Non-pigmented ciliary epithelial cell (primary cell): ENCODE measurements around the gene CPXM2.

Experiments
- DNase-seq: peaks from one replicate; pipeline ENCODE4 v3.0.0-alpha.2; 2010; ENCODE audit warnings: low read depth

Gene CPXM2

GRCh38 chr10:123891144-123892071 lies at the start of gene CPXM2:
Gene CPXM2 (minus strand): TSS chr10:123891807. CDS start chr10:123891659, 148 bp downstream.
- no peak for DNase-seq

DNA sequence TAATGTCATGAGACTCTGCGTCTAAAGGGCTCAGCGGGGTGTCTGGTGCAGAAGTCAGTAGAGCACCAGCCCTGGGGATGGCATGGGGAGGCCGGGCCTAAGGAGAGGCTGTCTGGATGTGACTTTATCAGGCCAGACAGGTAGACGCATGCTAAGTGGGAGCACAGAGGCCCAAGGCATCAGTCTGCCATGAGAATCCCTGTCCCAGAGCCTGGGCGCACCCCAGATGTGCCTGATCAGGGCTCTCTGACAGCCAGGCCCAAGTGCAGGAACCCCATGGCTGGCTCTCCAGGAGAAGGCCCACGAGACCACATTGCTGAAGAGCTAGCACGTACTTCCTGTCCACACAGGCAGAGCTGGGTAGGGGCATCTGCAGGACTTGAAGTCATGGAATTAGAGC lies 48.0 kb upstream of the CPXM2 start:
- no peak for DNase-seq

DNA sequence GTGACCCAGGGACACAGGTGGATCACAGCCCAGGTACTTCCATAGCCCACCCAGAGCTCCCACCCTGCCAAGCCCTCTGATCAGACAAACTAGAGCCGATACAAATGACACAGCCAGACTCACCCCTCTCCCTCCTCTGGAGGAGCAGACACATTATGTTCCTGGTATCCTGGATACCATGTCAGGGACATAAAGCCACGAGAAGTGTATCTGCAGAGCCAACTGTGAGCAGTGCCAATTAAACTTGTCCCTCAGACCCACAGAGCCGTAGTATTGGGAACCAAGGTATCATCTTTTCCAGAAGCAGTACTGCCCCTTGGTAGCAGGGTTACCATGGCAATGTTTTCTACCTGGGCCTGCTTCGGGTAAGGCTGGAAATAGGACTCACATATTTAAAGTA lies 47.3 kb upstream of the CPXM2 start:
- no peak for DNase-seq

DNA sequence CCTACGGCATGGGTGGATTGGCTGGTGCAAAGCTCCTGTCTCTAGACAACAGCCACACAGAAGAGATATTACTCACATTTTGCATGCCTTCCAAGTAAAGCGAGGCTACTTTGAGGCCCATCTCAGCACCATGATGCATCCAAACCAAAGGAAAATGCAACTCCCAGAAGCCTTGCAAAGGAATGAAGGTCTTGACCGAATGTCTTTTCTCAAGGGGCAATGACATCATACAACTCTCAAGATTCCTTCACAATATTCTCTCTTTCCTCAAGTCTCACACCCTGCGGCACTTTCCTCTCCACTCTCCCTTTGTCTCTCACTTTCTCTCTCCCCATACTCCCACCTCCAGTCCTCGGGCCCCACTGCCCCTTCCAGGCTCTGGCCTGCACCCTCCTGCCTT lies 44.8 kb upstream of the CPXM2 start:
- DNase-seq: no peak

GRCh38 chr10:123935680-123936079 lies 44.1 kb upstream of the CPXM2 start:
- no peak for DNase-seq

DNA sequence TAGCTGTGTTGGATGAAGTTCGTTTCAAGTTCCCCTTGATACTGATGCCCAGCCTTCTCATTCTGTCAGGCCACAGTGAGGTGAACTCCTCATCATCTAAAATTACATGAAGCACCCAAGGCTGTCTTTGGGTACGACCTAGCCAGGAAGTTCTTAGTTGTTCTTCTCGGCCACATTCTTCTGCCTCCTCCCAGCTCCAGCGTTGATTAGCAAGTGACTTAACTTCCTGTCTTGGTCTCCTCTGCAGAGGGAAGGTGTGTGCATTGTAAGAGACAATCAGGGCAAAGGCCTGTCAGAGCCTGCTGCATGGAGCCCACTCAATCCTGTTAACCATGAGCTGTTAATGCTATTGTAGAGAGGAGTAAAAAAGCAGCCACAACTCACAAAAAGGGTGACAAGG lies 43.2 kb upstream of the CPXM2 start:
- no peak for DNase-seq

DNA sequence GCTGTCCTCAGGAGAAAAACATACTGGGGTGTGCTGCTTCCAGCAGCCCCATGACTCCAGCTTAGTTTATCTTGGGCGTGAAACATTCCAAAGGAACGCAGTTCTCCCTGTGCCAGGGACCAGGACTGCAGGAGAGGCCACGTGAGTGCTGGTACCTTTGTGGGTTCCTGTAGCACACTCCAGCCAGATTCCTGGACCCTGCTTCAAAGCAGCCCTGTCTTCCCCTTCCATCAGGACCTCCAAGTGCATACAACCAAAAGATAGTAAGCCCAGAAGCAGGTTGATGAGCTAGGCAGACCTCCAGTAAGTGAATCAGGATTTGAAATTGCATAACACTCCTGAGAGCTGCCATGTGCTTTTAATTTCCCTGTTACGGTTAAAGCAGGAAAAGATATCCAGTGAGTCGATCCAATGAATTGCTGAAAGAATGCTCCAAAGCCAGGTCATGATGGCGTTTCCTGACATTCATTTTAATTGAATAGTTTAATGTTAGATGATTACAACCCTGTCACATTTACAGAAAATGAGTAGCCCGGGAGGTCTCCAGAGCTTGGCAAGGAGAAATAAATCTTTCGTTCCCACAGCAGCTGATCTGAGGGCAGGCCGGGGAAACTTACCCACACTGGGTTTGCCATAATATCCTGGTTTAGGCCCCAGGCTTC lies 38.9 kb upstream of the CPXM2 start:
- no peak for DNase-seq

GRCh38 chr10:123929791-123930190 lies 38.2 kb upstream of the CPXM2 start:
- DNase-seq: no peak

DNA sequence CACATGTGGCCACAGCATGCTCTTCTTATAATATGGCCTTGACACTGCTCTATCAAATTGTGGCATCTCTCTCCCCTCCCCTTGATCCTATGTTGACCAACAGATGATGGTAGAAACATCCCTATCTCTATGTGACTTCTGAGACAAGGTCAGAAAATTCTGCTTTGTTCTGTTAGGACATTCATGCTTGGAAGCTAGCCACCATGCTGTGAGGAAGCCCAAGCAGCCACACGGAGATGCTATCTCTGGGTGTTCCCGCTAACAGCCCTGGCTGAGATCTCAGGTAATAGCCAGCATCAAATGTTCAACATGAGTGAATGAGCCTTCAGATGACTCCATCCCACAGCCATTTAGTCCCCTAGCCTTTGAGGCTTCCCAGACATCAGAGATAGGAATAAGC lies 36.8 kb upstream of the CPXM2 start:
- no peak for DNase-seq

DNA sequence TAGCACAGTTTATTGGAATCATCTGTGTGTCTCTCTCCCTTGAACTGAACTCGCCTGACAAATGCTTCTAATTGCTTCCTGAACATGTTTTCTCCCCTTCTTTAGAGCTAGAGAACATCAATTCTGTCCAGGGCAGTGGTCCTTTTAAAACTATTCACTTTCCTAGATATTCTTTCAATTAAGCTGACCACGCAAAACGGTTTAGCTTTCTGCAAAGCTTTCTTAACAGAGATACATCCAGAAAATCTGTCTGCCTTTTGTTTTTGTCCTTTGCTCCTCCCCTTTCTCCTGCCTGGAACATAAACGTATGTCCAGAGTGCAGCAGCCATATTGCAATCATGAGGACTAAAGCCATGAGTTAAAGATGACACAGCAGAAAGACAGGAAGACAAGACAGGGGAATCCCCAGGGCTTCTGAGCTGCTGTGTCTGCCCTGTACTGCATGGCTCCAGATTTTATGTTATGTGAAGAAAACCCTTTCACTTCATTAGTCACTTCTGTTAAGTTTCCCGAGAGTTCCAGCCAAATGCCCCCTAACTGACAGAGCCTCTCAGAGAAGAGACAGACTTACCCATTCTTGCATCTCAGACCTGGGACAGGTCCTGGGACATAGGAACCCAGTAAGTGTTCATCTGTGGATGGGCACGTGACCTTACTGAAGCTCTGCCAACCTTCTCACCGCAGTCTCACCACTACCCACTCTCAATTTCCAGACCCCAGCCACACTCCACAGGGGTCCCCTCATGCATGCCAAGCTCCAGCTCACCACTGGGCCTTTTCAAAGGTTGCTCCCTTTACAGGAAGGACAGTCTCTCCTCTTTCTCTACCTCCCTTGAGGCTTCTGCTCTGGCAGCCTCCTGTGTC lies 35.0 kb upstream of the CPXM2 start:
- no peak for DNase-seq

DNA sequence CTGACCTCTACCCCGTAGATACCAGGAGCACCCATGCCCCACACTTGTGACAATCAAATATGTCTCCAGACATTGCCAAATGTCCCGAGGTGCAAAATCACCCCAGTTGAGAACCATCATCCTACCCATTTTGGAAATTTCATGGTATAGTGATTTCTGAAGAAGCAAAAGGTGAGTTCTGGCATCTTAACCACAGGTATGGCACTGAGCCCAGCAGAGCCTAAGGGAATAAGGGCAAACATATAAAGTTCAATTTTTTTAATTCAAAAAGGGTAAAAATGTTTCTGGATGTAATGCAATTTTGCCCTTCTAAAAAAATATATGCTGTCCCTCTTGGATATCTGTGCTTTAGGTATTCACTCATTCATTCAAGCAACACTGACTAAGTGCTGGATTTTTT lies 30.5 kb upstream of the CPXM2 start:
- DNase-seq: no peak

DNA sequence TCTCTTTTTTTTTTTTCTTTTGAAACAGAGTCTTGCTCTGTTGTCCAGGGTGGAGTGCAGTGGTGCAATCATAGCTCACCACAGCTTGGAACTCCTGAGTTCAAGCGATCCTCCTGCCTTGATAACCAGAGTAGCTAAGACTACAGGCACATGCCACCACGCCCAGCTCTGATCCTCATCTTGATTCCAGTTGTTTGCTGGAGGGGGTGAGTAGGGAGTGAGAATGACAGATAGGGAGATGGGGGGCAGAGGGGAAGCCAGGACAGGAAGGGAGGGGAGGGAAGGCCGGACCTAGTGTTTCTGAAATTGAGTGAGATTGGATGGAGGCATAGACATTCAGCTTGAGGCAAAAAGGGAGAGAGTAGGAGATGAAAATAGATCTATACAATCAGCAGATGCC lies 25.2 kb upstream of the CPXM2 start:
- no peak for DNase-seq

GRCh38 chr10:123913688-123914268 lies 22.2 kb upstream of the CPXM2 start:
- no peak for DNase-seq

- no peak for DNase-seq
Observed at GRCh38 chr10:123912871-123913270, 21.3 kb upstream of the CPXM2 start.

GRCh38 chr10:123912466-123912865 lies 20.9 kb upstream of the CPXM2 start:
- DNase-seq: no peak

GRCh38 chr10:123911866-123912265 lies 20.3 kb upstream of the CPXM2 start:
- DNase-seq: no peak

- DNase-seq: no peak
Observed at GRCh38 chr10:123909866-123910265, 18.3 kb upstream of the CPXM2 start.

DNA sequence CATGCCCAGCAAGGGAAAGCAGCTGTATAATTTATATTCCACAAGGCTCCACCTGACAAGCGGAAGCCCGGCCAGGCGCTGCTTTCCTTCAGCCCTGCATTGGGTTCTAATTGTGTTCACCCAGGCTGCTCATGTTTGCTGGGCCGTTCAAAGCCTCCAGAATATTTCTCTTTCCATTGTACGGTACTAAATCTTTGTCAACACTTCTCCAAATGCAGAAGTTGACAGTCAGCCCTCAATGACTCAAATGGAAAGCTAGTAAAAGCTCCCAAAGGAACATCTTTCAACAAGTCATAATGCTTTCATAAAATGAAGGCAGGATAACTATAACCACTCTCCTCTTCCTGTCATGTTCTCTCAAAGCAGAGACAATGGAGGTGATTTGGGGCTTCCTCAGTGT lies 17.8 kb upstream of the CPXM2 start:
- DNase-seq: no peak

- DNase-seq: no peak
Observed at GRCh38 chr10:123908379-123908778, 16.8 kb upstream of the CPXM2 start.

- no peak for DNase-seq
Observed at GRCh38 chr10:123906884-123907652, 15.5 kb upstream of the CPXM2 start.

- no peak for DNase-seq
Observed at GRCh38 chr10:123906296-123906695, 14.7 kb upstream of the CPXM2 start.
